WTC11 (cell line): Measurements from ENCODE around the gene FERMT2.

Source experiments
- CTCF ChIP-seq: fragments of 200-600 bp; IDR thresholded peaks from 2 replicates; pipeline ENCODE4 v1.8.0; 2022; ENCODE audit warnings: antibody characterized with exemption
- ELF4 ChIP-seq: sonication (generic); formaldehyde crosslinking; IDR thresholded peaks from 2 replicates; pipeline ENCODE4 v1.8.1; 2022; ENCODE audit warnings: low read depth, mild to moderate bottlenecking, moderate library complexity, missing genetic modification reagents
- ESRRA ChIP-seq: sonication (generic); formaldehyde crosslinking; IDR thresholded peaks from 2 replicates; pipeline ENCODE4 v1.8.1; 2022; ENCODE audit warnings: mild to moderate bottlenecking, missing genetic modification reagents, borderline replicate concordance
- JUN ChIP-seq: sonication (generic); formaldehyde crosslinking; IDR thresholded peaks from 2 replicates; pipeline ENCODE4 v1.8.0; 2023; ENCODE audit warnings: mild to moderate bottlenecking, missing genetic modification reagents

GRCh38 chr14:52950898-52951680, at the start of gene FERMT2:
- TF ChIP-seq ESRRA (CRISPR knock-in tag): peak; percentile 79; the same call in 1 of the 2 replicates
- TF ChIP-seq CTCF: no peak
- 0 out of 2 replicates have a peak, but pooled peaks have one; percentile 75 for TF ChIP-seq ELF4 (CRISPR knock-in tag)
- TF ChIP-seq JUN (CRISPR knock-in tag): no peak
